ENCODE results near the gene NME2. TPM values are rescaled to one million over a fixed set of nuclear protein-coding genes. Genes with fewer than 3 reads are reported as not detected.

NME2 gene
- total RNA-seq, 1 donor from 2014 or later = 476 TPM

- Mint-ChIP-seq H3K36me3 (ENCODE audit: low read depth, unreplicated experiment) (peaks cover 10% of the 10 kb centered on the region), H3K27me3 (ENCODE audit: unreplicated experiment) (peaks cover 4% of the 10 kb centered on the region), H3K27ac (ENCODE audit: unreplicated experiment) (no peak overlapping the region), H3K4me3 (ENCODE audit: unreplicated experiment) (no peak overlapping the region), H3K9me3 (ENCODE audit: unreplicated experiment) (no peaks in the 10 kb centered on the region), H3K4me1 (ENCODE audit: unreplicated experiment) (no peaks in the 10 kb centered on the region)
- DNase-seq (ENCODE audit: low spot score) = no peak
- no peak for TF ChIP-seq CTCF (IDR thresholded peaks at IDR 0.05; ENCODE audit: unreplicated experiment)
These were observed 34.1 kb downstream of the NME2 start for GRCh38 chr17:51200295-51200694.

GRCh38 chr17:51200846-51201245 is 34.6 kb downstream of the NME2 start:
- H3K27ac Mint-ChIP-seq (ENCODE audit: unreplicated experiment) = no peak overlapping the region
- no peak for TF ChIP-seq CTCF (IDR thresholded peaks at IDR 0.05; ENCODE audit: unreplicated experiment)
- peaks cover 13% of the 10 kb centered on the region for H3K36me3 Mint-ChIP-seq (ENCODE audit: low read depth, unreplicated experiment)

GRCh38 chr17:51203838-51204237 is 37.6 kb downstream of the NME2 start:
- H3K9me3 Mint-ChIP-seq (ENCODE audit: unreplicated experiment) = no peaks in the 10 kb centered on the region
- H3K27ac Mint-ChIP-seq (ENCODE audit: unreplicated experiment) = no peak overlapping the region
- H3K27me3 Mint-ChIP-seq (ENCODE audit: unreplicated experiment) = no peaks in the 10 kb centered on the region
- no peak overlapping the region for H3K4me3 Mint-ChIP-seq (ENCODE audit: unreplicated experiment)
- no peaks in the 10 kb centered on the region for H3K4me1 Mint-ChIP-seq (ENCODE audit: unreplicated experiment)
- no peak for TF ChIP-seq CTCF (IDR thresholded peaks at IDR 0.05; ENCODE audit: unreplicated experiment)
- H3K36me3 Mint-ChIP-seq (ENCODE audit: low read depth, unreplicated experiment) = peaks cover 8% of the 10 kb centered on the region
- DNase-seq (ENCODE audit: low spot score) = no peak

More at GRCh38 chr17:51200846-51201245, 34.6 kb downstream of the NME2 start:
- H3K27me3 Mint-ChIP-seq (ENCODE audit: unreplicated experiment) = peaks cover 4% of the 10 kb centered on the region
- no peaks in the 10 kb centered on the region for H3K9me3 Mint-ChIP-seq (ENCODE audit: unreplicated experiment)
- H3K4me3 Mint-ChIP-seq (ENCODE audit: unreplicated experiment) = no peak overlapping the region
- H3K4me1 Mint-ChIP-seq (ENCODE audit: unreplicated experiment) = no peaks in the 10 kb centered on the region
- no peak for DNase-seq (ENCODE audit: low spot score)

- Mint-ChIP-seq H3K27ac (ENCODE audit: unreplicated experiment) (peak overlapping the region; percentile 95), H3K4me1 (ENCODE audit: unreplicated experiment) (peaks cover 15% of the 10 kb centered on the region), H3K27me3 (ENCODE audit: unreplicated experiment) (no peaks in the 10 kb centered on the region), H3K9me3 (ENCODE audit: unreplicated experiment) (no peaks in the 10 kb centered on the region), H3K4me3 (ENCODE audit: unreplicated experiment) (peak overlapping the region; percentile 47), H3K36me3 (ENCODE audit: low read depth, unreplicated experiment) (peaks cover 12% of the 10 kb centered on the region)
- TF ChIP-seq CTCF (IDR thresholded peaks at IDR 0.05; ENCODE audit: unreplicated experiment) = no peak
- no peak for DNase-seq (ENCODE audit: low spot score)
These were observed 48.7 kb downstream of the NME2 start for GRCh38 chr17:51214920-51215319.

GRCh38 chr17:51217946-51218345 is 51.7 kb downstream of the NME2 start:
- Mint-ChIP-seq H3K27ac (ENCODE audit: unreplicated experiment) (no peak overlapping the region), H3K4me3 (ENCODE audit: unreplicated experiment) (no peak overlapping the region), H3K36me3 (ENCODE audit: low read depth, unreplicated experiment) (peaks cover 15% of the 10 kb centered on the region), H3K27me3 (ENCODE audit: unreplicated experiment) (no peaks in the 10 kb centered on the region), H3K9me3 (ENCODE audit: unreplicated experiment) (no peaks in the 10 kb centered on the region), H3K4me1 (ENCODE audit: unreplicated experiment) (peaks cover 15% of the 10 kb centered on the region)
- DNase-seq (ENCODE audit: low spot score) = no peak
- TF ChIP-seq CTCF (IDR thresholded peaks at IDR 0.05; ENCODE audit: unreplicated experiment) = no peak
